GM12878 (cell line): ENCODE measurements around the gene PPL. TPM values are rescaled to one million over a fixed set of nuclear protein-coding genes. Genes with fewer than 3 reads are reported as not detected.

Experiments used
- ATAC-seq: fragments of 200-7000 bp; cut with Tn5 transposase; 3 replicates; pipeline ENCODE4 v1.9.1; 2020; ENCODE audit warnings: mild to moderate bottlenecking, moderate library complexity
- BruUV-seq: library from RNA; stranded (reverse); fragments of 400-500 nt; replicated peaks from 2 replicates; lab custom pipeline; 2021; lab: Mats Ljungman, UMichigan
- CTCF ChIA-PET: fragments of 300-600 bp; sonication (Branson Sonifier 250); formaldehyde crosslinking; extraction: SDS; loops from one replicate; lab custom pipeline; 2021; ENCODE audit warnings: inconsistent platforms; lab: Yijun Ruan, JAX
- POLR2A ChIA-PET: fragments of 350-600 bp; formaldehyde crosslinking; extraction: SDS; loops from one replicate; lab custom pipeline; 2021; ENCODE audit warnings: inconsistent platforms; lab: Charles Lee
- RAD21 ChIA-PET: fragments of 300-600 bp; sonication (Branson Sonifier 250); formaldehyde crosslinking; loops from one replicate; lab custom pipeline; 2023; ENCODE audit warnings: antibody characterized with exemption; ENCODE audit not compliant: unreplicated experiment; lab: Charles Lee
- SMC1A ChIA-PET: fragments of 300-600 bp; sonication (Branson Sonifier 250); formaldehyde crosslinking; loops from one replicate; lab custom pipeline; 2023; ENCODE audit not compliant: unreplicated experiment, uncharacterized antibody; lab: Charles Lee
- DNase-seq: peaks from one replicate; pipeline ENCODE4 v3.0.0-alpha.2; 2011; ENCODE audit warnings: low read depth, low spot score
- FAIRE-seq: peaks from 3 replicates; lab custom pipeline; 2011; peaks lifted over from hg19 to GRCh38; lab: Jason Lieb, UNC
- H2AFZ ChIP-seq: 2 replicates; pipeline ENCODE4 v1.6.0; 2011; ENCODE audit warnings: low read depth, low read length, control low read depth; ENCODE audit not compliant: control insufficient read depth
- H3K27ac ChIP-seq: 2 replicates; pipeline ENCODE4 v1.5.1; 2011; ENCODE audit warnings: control low read depth; ENCODE audit not compliant: control insufficient read depth, insufficient read depth
- H3K27me3 ChIP-seq, 2 experiments: replicated peaks in 1 of 2; 2 replicates each; pipeline versions ENCODE4 v1.6.0 to v1.6.1; 2011; ENCODE audit warnings: low read length in 1 of 2; ENCODE audit not compliant: control insufficient read depth in 2 of 2, insufficient read depth in 2 of 2
- H3K36me3 ChIP-seq, 2 experiments: 2 replicates each; pipeline ENCODE4 v1.5.1; 2011; ENCODE audit warnings: low read length in 1 of 2; ENCODE audit not compliant: control insufficient read depth in 2 of 2, insufficient read depth in 2 of 2
- H3K4me1 ChIP-seq: 2 replicates; pipeline ENCODE4 v1.6.1; 2011; ENCODE audit warnings: mild to moderate bottlenecking, low read length, moderate library complexity, mixed read lengths; ENCODE audit not compliant: control insufficient read depth, insufficient read depth
- H3K4me2 ChIP-seq: 2 replicates; pipeline ENCODE4 v1.6.0; 2011; ENCODE audit warnings: control low read depth; ENCODE audit not compliant: control insufficient read depth, insufficient read depth
- H3K4me3 ChIP-seq: fragments of 200-600 bp; sonication (generic); 2 replicates; pipeline ENCODE4 v1.5.1; 2016
- H3K79me2 ChIP-seq: 2 replicates; pipeline ENCODE4 v1.6.0; 2011; ENCODE audit warnings: low read length; ENCODE audit not compliant: control insufficient read depth, insufficient read depth
- H3K9ac ChIP-seq: 2 replicates; pipeline ENCODE4 v1.8.0; 2011; ENCODE audit warnings: low read length, control low read depth, mixed read lengths; ENCODE audit not compliant: control insufficient read depth, insufficient read depth
- H3K9me3 ChIP-seq: replicated peaks from 3 replicates; pipeline ENCODE4 v1.5.1; 2011; ENCODE audit warnings: mild to moderate bottlenecking, low read length; ENCODE audit not compliant: control insufficient read depth, insufficient read depth
- H4K20me1 ChIP-seq: 2 replicates; pipeline ENCODE4 v1.6.0; 2011; ENCODE audit not compliant: control insufficient read depth, insufficient read depth
- BHLHE40 ChIP-seq, 2 experiments: fragments of 450-650 bp in 1 of 2; IDR thresholded peaks; 2 replicates each; pipeline ENCODE4 v1.6.1; 2011 to 2017; ENCODE audit warnings: low read depth in 2 of 2, borderline replicate concordance in 1 of 2, improper control_type of control experiment in 1 of 2, low read length in 1 of 2, mild to moderate bottlenecking in 1 of 2
- BRCA1 ChIP-seq: IDR thresholded peaks from 2 replicates; pipeline ENCODE4 v1.6.1; 2011; ENCODE audit warnings: low read depth, low read length, improper control_type of control experiment
- HCFC1 ChIP-seq: fragments of 150-350 bp; IDR thresholded peaks from 2 replicates; pipeline ENCODE4 v1.6.1; 2014; ENCODE audit warnings: low read length
- KDM1A ChIP-seq: fragments of 200-600 bp; sonication (generic); IDR thresholded peaks from 2 replicates; pipeline ENCODE4 v1.6.1; 2016; ENCODE audit warnings: borderline replicate concordance
- NFIC ChIP-seq: IDR thresholded peaks from 2 replicates; pipeline ENCODE4 v1.6.1; 2012; ENCODE audit warnings: low read depth, mild to moderate bottlenecking, inconsistent platforms, low read length, moderate library complexity
- NFYB ChIP-seq: IDR thresholded peaks from 2 replicates; pipeline ENCODE4 v1.6.1; 2011; ENCODE audit warnings: low read depth, mild to moderate bottlenecking, low read length, improper control_type of control experiment, moderate library complexity; ENCODE audit not compliant: insufficient read depth
- RAD51 ChIP-seq: fragments of 450-650 bp; IDR thresholded peaks from 2 replicates; pipeline ENCODE4 v1.6.1; 2016; ENCODE audit warnings: moderate library complexity, mild to moderate bottlenecking, inconsistent platforms
- WGBS: methylation state at CpG from one replicate; pipeline ENCODE4 v1.1.6; 2016; ENCODE audit warnings: low lambda C conversion rate; ENCODE audit not compliant: insufficient replicate concordance, insufficient coverage; ENCODE audit errors: missing lambda C conversion rate; 5-methylcytosine and 5-hydroxymethylcytosine counted together
- in situ Hi-C: fragments of 300-500 bp; cut with MboI; formaldehyde crosslinking; loops from 9 replicates; pipeline ENCODE4 v1.14.3; 2018; ENCODE audit warnings: mixed read lengths
- intact Hi-C: fragments of 100-400 bp; cut with micrococcal nuclease; formaldehyde crosslinking; loops from one replicate; pipeline ENCODE4 v1.14.2; 2022; ENCODE audit not compliant: unreplicated experiment
- polyA plus RNA-seq, 11 experiments: library from polyadenylated mRNA; depleted of rRNA in 4 of 11; unstranded in 6 of 11; stranded (reverse) in 5 of 11; fragments of >200 nt; fragmentation: Nextera tagmentation in 4 of 11; fragmentation: Illumina TruSeq in 1 of 11; extraction: Ambion mirVana in 4 of 11; extraction: Trizol in 1 of 11; gene quantifications; 1 replicate in 1 of 11; 2 replicates in 10 of 11; pipeline versions ENCODE4 v1.2.1 to v1.2.3, GENCODE V29; 2011 to 2016; ENCODE audit warnings: inconsistent platforms in 2 of 11, missing spikeins in 2 of 11, low read depth in 1 of 11
- total RNA-seq, 4 experiments: library from RNA; depleted of rRNA in 3 of 4; stranded (reverse); fragments of >200 nt in 3 of 4; fragmentation: Illumina TruSeq in 1 of 4; extraction: Trizol in 1 of 4; gene quantifications; 2 replicates each; pipeline versions ENCODE4 v1.2.1 to v1.2.3, GENCODE V29; 2013 to 2021
- TF ChIP-seq, protein P1 (sequence below): fragments of 450-650 bp; conservative IDR thresholded peaks from 2 replicates; pipeline ENCODE4 v1.6.1; 2017; ENCODE audit warnings: mild to moderate bottlenecking, moderate library complexity

PPL gene
- total and polyA plus RNA-seq, 10 of the 15 experiments (the other 5 are each of a cell fraction or from before 2014, with no cell fraction given): 0.03 to 0.47 (median 0.05) TPM; not detected in 2

DNA sequence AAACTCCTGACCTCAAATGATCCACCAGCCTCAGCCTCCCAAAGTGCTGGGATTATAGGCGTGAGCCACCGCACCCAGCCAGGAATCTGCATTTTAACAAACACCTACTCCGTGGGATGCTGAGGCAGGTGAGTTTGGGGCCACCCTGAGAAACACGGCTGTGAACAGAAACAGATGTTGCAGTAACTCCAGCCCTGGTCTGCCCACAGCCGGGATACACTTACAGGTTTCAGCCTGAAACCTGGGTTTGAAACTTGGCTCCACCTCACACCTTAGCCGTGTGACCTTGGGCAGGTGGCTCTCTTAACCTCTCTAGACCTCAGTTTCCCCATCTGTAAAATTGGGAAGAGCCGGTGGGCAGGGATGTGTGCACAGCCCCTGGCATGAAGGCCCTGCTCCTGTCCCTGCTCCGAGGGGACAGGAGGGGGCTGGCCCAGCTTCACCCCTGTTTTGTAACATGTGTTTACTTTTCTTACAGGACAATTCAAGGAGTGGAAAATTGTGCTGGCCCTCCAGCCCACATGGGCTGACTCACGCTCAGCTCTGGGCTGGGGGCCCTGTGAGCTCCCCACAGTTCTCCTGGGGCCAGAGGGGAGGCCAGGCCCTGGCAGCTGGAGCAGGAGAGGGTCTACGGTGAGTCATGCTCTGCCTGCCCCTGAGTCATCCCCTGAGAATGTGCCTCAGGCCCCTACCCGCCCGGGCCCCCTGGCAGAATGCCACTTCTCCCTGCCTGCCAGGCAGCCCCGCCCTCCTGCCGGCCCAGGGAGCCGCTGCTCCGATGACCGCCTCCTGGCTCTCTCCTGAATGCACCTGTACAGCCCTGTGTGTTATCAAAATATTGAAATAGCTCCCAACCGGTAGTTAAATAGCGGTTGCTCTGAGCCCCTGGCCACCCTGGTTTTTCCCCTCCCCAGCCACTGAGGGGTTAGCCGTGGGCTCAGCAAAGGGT lies 7.7 kb upstream of the PPL start (continued):
- no peak for TF ChIP-seq RAD51
- TF ChIP-seq BRCA1: no peak
- TF ChIP-seq HCFC1: no peak

DNA sequence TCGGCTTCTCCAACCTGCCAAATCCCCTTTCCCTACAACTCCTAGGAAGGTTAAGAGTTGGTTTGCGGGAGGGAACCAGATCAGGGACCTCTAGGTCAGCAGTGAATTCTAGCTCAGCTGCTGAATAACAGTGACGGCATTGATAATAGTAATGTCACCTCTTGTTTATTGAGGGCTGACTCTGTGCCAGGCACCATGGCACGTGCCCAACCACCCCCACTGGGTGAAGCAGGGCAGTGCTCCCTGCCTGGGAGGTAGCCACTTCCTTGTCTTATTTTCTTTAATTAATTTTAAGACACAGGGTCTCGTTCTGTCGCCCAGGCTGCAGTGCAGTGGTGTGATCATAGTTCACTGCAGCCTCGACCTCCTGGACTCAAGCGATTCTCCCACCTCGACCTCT lies 5.5 kb upstream of the PPL start:
- CTCF ChIA-PET: no interaction called here
- ATAC-seq: no peak

More for the DNA sequence above, 5.5 kb upstream of the PPL start:
- Histone ChIP-seq H3K4me1 (no peaks in the 10 kb centered on the region), H3K4me3 (no peak overlapping the region), H3K27ac (no peak overlapping the region), H4K20me1 (no peaks in the 10 kb centered on the region; the same call in 1 of the 2 replicates), H3K9ac (no peak overlapping the region), H3K4me2 (no peak overlapping the region), H2AFZ (no peak overlapping the region)
- ChIA-PET RAD21 (no interaction called here), SMC1A (interaction anchor here (1.4 kb wide), 1 partner anchor 398 kb away, joined by 3 read pairs; no protein-coding TSS in a partner anchor)
- in situ Hi-C loops: no loop called here
- FAIRE-seq (no peak), DNase-seq (no peak)
- TF ChIP-seq NFYB (no peak), NFIC (no peak), KDM1A (no peak), BHLHE40 (IDR thresholded peaks at IDR 0.05; ENCODE audit: borderline replicate concordance in 1 of 2, low read depth in 2 of 2, low read length in 1 of 2) (no peak), RAD51 (no peak)
- TF ChIP-seq, protein P1, sequence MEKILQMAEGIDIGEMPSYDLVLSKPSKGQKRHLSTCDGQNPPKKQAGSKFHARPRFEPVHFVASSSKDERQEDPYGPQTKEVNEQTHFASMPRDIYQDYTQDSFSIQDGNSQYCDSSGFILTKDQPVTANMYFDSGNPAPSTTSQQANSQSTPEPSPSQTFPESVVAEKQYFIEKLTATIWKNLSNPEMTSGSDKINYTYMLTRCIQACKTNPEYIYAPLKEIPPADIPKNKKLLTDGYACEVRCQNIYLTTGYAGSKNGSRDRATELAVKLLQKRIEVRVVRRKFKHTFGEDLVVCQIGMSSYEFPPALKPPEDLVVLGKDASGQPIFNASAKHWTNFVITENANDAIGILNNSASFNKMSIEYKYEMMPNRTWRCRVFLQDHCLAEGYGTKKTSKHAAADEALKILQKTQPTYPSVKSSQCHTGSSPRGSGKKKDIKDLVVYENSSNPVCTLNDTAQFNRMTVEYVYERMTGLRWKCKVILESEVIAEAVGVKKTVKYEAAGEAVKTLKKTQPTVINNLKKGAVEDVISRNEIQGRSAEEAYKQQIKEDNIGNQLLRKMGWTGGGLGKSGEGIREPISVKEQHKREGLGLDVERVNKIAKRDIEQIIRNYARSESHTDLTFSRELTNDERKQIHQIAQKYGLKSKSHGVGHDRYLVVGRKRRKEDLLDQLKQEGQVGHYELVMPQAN: no peak
- TF ChIP-seq, all 136 proteins: peak for 0
- Histone ChIP-seq H3K79me2 (no peaks in the 10 kb centered on the region), H3K9me3 (no peaks in the 10 kb centered on the region), H3K36me3 (no peaks in the 10 kb centered on the region), H3K27me3 (peaks cover 0 to 6% of the 10 kb centered on the region in 2 experiments; a peak in 2 of 4 replicates)
- BruUV-seq: no TSS peak
- POLR2A ChIA-PET: no interaction called here
- WGBS: 32% methylated on average over 9 of the region's 9 CpGs
- intact Hi-C loops: no loop called here
